Sigmoid colon (tissue), 7 donors: Measurements from ENCODE around the gene WAS. TPM values are rescaled to one million over a fixed set of nuclear protein-coding genes. Genes with fewer than 3 reads are reported as not detected.

Experiments used
- DNase-seq: peaks from one replicate; pipeline ENCODE4 v3.0.0-alpha.2; 2019
- H3K27ac ChIP-seq, 4 donors: fragments of 200-600 bp; sonication (generic); one replicate each; pipeline ENCODE4 v1.5.1; 2016 to 2019; ENCODE audit warnings: mild to moderate bottlenecking in 1 of 4
- H3K27me3 ChIP-seq, 3 donors: fragments of 200-600 bp; sonication (generic); one replicate each; pipeline ENCODE4 v1.5.1; 2019; ENCODE audit warnings: mild to moderate bottlenecking in 1 of 3
- H3K36me3 ChIP-seq, 4 donors: fragments of 200-600 bp; sonication (generic); one replicate each; pipeline ENCODE4 v1.5.1; 2016 to 2019
- H3K4me1 ChIP-seq, 4 donors: fragments of 200-600 bp; sonication (generic); one replicate each; pipeline ENCODE4 v1.5.1; 2017 to 2019
- H3K4me3 ChIP-seq, 4 donors: fragments of 200-600 bp; sonication (generic); one replicate each; pipeline ENCODE4 v1.5.1; 2017 to 2019; ENCODE audit warnings: mild to moderate bottlenecking in 2 of 4, moderate library complexity in 1 of 4
- H3K9me3 ChIP-seq, 4 donors: fragments of 200-600 bp in 3 of 4; sonication (generic) in 3 of 4; one replicate each; pipeline versions ENCODE4 v1.5.1 to v1.6.1; 2013 to 2019
- EP300 ChIP-seq, 4 donors: sonication (generic); formaldehyde crosslinking; IDR thresholded peaks; one replicate each; pipeline ENCODE4 v1.6.1; 2017; ENCODE audit warnings: antibody characterized with exemption in 4 of 4
- POLR2A ChIP-seq, 2 donors: fragments of 450-650 bp; IDR thresholded peaks; one replicate each; pipeline ENCODE4 v1.6.1; 2016; ENCODE audit warnings: antibody characterized with exemption in 2 of 2, mild to moderate bottlenecking in 2 of 2, moderate library complexity in 2 of 2
- POLR2AphosphoS5 ChIP-seq, 4 donors: sonication (generic); formaldehyde crosslinking; IDR thresholded peaks; one replicate each; pipeline ENCODE4 v1.6.1; 2017; ENCODE audit warnings: antibody characterized with exemption in 4 of 4
- WGBS, 2 donors: extraction: QIAGEN DNeasy Blood & Tissue Kit; methylation state at CpG; one replicate each; pipeline ENCODE4 v1.1.7; 2013; 5-methylcytosine and 5-hydroxymethylcytosine counted together
- intact Hi-C: fragments of 100-400 bp; cut with DNase I; formaldehyde crosslinking; loops from one replicate; pipeline ENCODE4 v1.15.1; 2023
- polyA plus RNA-seq, 3 donors: library from polyadenylated mRNA; stranded (reverse); fragments of 200-250 nt; gene quantifications; one replicate each; pipeline ENCODE4 v1.2.3, GENCODE V29; 2013
- total RNA-seq, 4 donors: library from RNA; depleted of rRNA; stranded (reverse); fragments of >200 nt; gene quantifications; one replicate each; pipeline ENCODE4 v1.1.0, GENCODE V29; 2016
- TF ChIP-seq, protein P1 (sequence below), 4 experiments: fragments of 450-650 bp in 3 of 4; fragments of 200-600 bp in 1 of 4; IDR thresholded peaks; one replicate each; pipeline ENCODE4 v1.5.1; 2016 to 2019; ENCODE audit warnings: antibody characterized with exemption in 4 of 4, mild to moderate bottlenecking in 3 of 4, moderate library complexity in 2 of 4
- donor health status: healthy with polysubstance abuse.
- donor health status: Bipolar disorder and iron deficiency.
- donor health status: healthy.

The WAS gene
- total and polyA plus RNA-seq, 7 donors: 3.0 to 23.5 (median 4.3) TPM

DNA sequence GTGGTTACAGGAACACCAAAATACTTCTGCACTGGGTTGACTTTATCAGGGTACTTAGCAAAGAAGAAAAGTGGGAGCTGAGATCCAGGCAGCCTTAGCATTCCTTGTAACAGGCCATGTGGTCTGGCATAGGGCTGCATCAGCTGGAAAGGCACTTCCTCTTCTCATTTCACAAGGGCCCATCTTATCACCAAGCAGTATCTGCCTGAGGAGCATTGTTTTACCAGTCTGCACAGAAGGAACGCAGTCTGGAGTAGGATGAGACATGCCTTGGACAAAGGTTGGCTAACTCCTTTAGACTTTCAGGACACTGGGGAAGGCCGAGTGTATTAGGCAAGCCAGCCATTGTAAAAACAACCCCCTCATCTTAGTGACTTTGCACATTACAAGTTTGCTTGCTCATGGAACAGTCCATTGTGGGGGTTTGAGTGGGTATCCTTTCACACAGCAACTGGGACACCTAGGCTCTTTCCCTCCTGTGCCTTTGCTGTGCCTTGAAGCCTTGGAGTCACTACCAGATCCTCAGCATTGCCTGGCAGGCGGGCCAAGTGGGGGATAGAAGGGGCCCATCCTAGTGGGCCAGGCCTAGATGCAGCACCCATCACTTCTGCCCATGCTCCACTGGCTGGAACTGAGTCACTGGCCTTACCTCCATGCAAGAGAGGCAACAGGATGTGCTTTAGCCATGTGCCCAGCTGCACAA lies 17.5 kb downstream of the WAS start:
- H3K36me3 ChIP-seq: peaks cover 0 to 11% (median 0%) of the 10 kb centered on the region in 4 donors
- DNase-seq: no peak
- no peak overlapping the region for H3K27ac ChIP-seq
- intact Hi-C loops: no loop called here
- H3K9me3 ChIP-seq: no peaks in the 10 kb centered on the region
- H3K4me3 ChIP-seq: no peak overlapping the region
- H3K27me3 ChIP-seq: no peaks in the 10 kb centered on the region
- WGBS, 2 donors: 92 to 98% methylated on average over 3 of the region's 3 CpGs
- peaks cover 0 to 7% (median 3%) of the 10 kb centered on the region in 4 donors for H3K4me1 ChIP-seq
- no peak for TF ChIP-seq EP300 (IDR thresholded peaks at IDR 0.05)
- TF ChIP-seq, protein P1, sequence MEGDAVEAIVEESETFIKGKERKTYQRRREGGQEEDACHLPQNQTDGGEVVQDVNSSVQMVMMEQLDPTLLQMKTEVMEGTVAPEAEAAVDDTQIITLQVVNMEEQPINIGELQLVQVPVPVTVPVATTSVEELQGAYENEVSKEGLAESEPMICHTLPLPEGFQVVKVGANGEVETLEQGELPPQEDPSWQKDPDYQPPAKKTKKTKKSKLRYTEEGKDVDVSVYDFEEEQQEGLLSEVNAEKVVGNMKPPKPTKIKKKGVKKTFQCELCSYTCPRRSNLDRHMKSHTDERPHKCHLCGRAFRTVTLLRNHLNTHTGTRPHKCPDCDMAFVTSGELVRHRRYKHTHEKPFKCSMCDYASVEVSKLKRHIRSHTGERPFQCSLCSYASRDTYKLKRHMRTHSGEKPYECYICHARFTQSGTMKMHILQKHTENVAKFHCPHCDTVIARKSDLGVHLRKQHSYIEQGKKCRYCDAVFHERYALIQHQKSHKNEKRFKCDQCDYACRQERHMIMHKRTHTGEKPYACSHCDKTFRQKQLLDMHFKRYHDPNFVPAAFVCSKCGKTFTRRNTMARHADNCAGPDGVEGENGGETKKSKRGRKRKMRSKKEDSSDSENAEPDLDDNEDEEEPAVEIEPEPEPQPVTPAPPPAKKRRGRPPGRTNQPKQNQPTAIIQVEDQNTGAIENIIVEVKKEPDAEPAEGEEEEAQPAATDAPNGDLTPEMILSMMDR (IDR thresholded peaks at IDR 0.05): no peak
- no peak for TF ChIP-seq POLR2AphosphoS5 (IDR thresholded peaks at IDR 0.05)
- no peak for TF ChIP-seq POLR2A (IDR thresholded peaks at IDR 0.05)

GRCh38 chrX:48702032-48702431 lies 18.4 kb downstream of the WAS start:
- no peaks in the 10 kb centered on the region for H3K27me3 ChIP-seq
- H3K4me3 ChIP-seq: no peak overlapping the region
- WGBS, 2 donors: 81 to 84% methylated on average over 2 of the region's 2 CpGs
- H3K36me3 ChIP-seq: peaks cover 0 to 11% (median 0%) of the 10 kb centered on the region in 4 donors
- no peaks in the 10 kb centered on the region for H3K9me3 ChIP-seq
- intact Hi-C loops: no loop called here
- peaks cover 0 to 6% (median 3%) of the 10 kb centered on the region in 4 donors for H3K4me1 ChIP-seq
- TF ChIP-seq, protein P1 (IDR thresholded peaks at IDR 0.05): no peak
- no peak for TF ChIP-seq POLR2A (IDR thresholded peaks at IDR 0.05)
- no peak for TF ChIP-seq EP300 (IDR thresholded peaks at IDR 0.05)
- TF ChIP-seq POLR2AphosphoS5 (IDR thresholded peaks at IDR 0.05): no peak
- no peak for DNase-seq
- H3K27ac ChIP-seq: no peak overlapping the region

DNA sequence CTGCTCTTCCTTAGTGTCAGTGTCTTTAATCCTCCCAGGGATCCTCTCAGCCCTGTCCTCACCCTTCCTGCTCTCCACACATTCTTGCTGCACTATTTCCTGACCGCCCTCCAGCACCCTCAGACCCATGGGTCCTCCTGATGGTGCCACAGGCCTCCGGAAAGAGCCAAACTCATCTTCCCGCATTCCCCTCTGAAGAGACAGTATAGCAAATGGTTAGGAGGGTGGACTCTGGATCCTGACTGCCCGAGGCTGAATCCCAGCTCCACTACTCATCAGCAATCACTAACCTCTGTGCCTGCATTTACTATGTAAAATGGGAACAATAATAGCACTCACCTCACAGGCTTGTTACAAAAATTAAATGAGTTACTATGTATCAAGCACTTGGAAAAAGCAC lies 19.1 kb downstream of the WAS start:
- intact Hi-C loops: no loop called here
- DNase-seq: no peak
- 83 to 89% methylated on average over 4 of the region's 4 CpGs for WGBS, 2 donors
- no peak for TF ChIP-seq EP300 (IDR thresholded peaks at IDR 0.05)
- no peaks in the 10 kb centered on the region for H3K27me3 ChIP-seq
- peaks cover 0 to 11% (median 0%) of the 10 kb centered on the region in 4 donors for H3K36me3 ChIP-seq
- no peak overlapping the region for H3K4me3 ChIP-seq
- H3K9me3 ChIP-seq: no peaks in the 10 kb centered on the region
- H3K4me1 ChIP-seq: no peaks in the 10 kb centered on the region
- H3K27ac ChIP-seq: no peak overlapping the region

GRCh38 chrX:48703228-48703627 lies 19.6 kb downstream of the WAS start:
- H3K36me3 ChIP-seq: peaks cover 0 to 11% (median 0%) of the 10 kb centered on the region in 4 donors
- WGBS, 2 donors: 85% methylated on average over 7 of the region's 7 CpGs
- TF ChIP-seq EP300 (IDR thresholded peaks at IDR 0.05): no peak
- TF ChIP-seq, protein P1 (IDR thresholded peaks at IDR 0.05): no peak
- TF ChIP-seq POLR2AphosphoS5 (IDR thresholded peaks at IDR 0.05): no peak
- TF ChIP-seq POLR2A (IDR thresholded peaks at IDR 0.05): no peak

DNA sequence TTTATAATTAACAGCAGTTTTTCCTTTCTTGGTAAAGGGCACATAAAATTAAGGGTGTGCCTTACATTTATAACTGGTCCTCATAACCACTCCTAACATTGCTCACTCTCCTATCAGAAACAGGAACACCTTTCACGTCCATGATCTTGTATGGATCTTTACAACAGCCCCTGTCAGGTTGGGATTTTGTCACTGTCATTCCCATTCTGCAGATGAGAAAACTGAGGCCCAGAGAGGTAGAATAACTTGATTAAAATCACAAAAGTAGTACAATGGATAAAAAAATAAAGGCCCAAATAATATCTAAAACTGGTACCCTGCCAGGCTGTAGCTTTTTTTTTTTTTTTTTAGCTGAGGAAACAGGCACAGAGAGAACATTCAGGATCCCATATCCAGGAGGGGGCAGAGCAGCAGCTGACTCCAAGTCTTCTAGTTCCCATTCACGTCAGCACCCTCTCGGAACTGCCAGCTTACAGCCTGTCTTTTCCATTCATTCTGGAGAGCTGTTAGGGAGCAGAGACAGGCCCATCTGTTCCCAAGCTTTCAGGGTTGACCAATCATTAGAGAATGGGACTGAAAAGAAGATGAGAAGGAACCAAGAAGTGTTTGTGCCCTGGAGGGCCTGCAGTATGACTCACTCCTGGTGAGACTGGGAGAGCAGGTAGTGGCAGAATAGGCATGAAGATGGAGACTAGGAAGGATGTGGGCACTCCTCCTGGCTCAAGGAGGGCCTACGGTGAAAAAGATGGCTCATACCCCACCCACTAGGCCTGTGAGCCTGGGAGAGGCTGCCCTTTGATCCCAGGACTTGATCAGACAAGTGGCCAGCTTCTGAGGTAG lies 20.3 kb downstream of the WAS start:
- no peaks in the 10 kb centered on the region for H3K9me3 ChIP-seq
- no peaks in the 10 kb centered on the region for H3K27me3 ChIP-seq
- no peaks in the 10 kb centered on the region for H3K4me1 ChIP-seq
- no peak overlapping the region for H3K4me3 ChIP-seq
- TF ChIP-seq POLR2A (IDR thresholded peaks at IDR 0.05) (no peak), EP300 (IDR thresholded peaks at IDR 0.05) (no peak), POLR2AphosphoS5 (IDR thresholded peaks at IDR 0.05) (no peak)
- TF ChIP-seq, protein P1 (IDR thresholded peaks at IDR 0.05): no peak
- peaks cover 0 to 11% (median 0%) of the 10 kb centered on the region in 4 donors for H3K36me3 ChIP-seq
- H3K27ac ChIP-seq: no peak overlapping the region
- no peak for DNase-seq
- 48 to 72% methylated on average over 4 of the region's 4 CpGs for WGBS, 2 donors
- intact Hi-C loops: no loop called here

More at GRCh38 chrX:48703228-48703627, 19.6 kb downstream of the WAS start:
- Histone ChIP-seq H3K4me3 (no peak overlapping the region), H3K9me3 (no peaks in the 10 kb centered on the region), H3K27ac (no peak overlapping the region), H3K4me1 (no peaks in the 10 kb centered on the region), H3K27me3 (no peaks in the 10 kb centered on the region)
- DNase-seq: no peak
- intact Hi-C loops: no loop called here
